HG02610 (cell line): ENCODE data around the gene SNRPD1.
"Not testable (repeated sequence)": the region's sequence is repeated elsewhere in the genome, so short reads cannot be mapped to it uniquely, and the experiment has no call there.

Source experiments
- ATAC-seq: cut with Tn5 transposase; IDR thresholded peaks from one replicate; pipeline ENCODE4 v1.9.1; 2021; ENCODE audit warnings: mild to moderate bottlenecking, moderate library complexity; ENCODE audit not compliant: unreplicated experiment

Gene SNRPD1

GRCh38 chr18:21634588-21635199 is 22.6 kb downstream of the SNRPD1 start:
- ATAC-seq = no peak

DNA sequence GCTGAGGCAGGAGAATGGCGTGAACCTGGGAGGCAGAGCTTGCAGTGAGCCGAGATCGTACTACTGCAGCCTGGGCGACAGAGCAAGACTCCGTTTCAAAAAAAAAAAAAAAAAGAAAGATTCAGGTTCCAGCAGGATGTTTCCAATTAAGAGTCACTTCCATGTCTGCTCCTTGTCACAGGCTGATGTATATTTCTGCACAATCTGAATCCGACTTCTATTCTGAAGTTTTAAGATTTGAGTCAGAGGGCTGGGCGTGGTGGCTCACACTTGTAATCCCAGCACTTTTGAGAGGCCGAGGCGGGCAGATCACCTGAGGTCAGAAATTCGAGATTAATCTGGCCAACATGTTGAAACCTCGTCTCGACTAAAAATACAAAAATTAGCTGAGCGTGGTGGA is 24.7 kb downstream of the SNRPD1 start:
- ATAC-seq = no peak

GRCh38 chr18:21638822-21639221 is 26.7 kb downstream of the SNRPD1 start:
- ATAC-seq = no peak

GRCh38 chr18:21640375-21640774 is 28.3 kb downstream of the SNRPD1 start:
- not testable (repeated sequence) for ATAC-seq

- ATAC-seq = no peak
These were observed 38.2 kb downstream of the SNRPD1 start for GRCh38 chr18:21650311-21650710.

GRCh38 chr18:21652073-21652472 is 40.0 kb downstream of the SNRPD1 start:
- ATAC-seq = no peak

DNA sequence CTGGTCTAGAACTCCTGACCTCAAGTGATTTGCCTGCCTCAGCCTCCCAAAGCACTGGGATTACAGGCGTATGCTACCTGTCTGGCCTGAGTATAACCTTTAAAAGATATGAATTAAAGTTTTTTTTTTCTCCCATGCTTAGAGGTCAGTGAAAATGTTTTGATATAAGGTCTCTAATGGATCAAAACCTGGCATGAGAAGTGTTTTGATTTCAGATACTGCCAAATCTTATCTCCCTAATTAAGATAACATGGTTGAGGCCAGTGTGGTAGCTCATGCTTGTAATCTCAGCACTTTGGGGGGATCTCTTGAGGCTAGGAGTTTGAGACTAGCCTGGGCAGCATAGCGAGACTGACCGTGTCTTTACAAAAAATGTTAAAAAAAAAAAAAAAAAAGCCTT is 41.2 kb downstream of the SNRPD1 start:
- no peak for ATAC-seq

DNA sequence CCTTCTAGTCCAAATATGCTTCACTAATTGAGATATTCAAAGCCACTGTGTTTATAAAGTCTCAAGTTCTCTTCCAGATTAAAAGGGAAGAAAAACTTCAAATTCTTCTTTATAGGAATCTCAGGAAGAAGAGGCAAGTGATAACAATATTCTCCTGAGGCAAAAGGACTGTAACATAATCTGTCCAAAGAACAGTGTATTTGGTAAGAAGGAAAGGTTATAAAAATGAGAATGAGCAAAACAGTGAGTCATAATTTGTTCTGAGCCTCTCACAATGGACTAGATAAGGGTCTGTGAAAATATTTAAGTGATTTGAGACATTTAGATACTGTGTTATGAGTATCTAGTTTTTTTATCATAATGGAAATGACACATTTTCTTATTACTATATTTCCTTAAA is 44.3 kb downstream of the SNRPD1 start:
- no peak for ATAC-seq

DNA sequence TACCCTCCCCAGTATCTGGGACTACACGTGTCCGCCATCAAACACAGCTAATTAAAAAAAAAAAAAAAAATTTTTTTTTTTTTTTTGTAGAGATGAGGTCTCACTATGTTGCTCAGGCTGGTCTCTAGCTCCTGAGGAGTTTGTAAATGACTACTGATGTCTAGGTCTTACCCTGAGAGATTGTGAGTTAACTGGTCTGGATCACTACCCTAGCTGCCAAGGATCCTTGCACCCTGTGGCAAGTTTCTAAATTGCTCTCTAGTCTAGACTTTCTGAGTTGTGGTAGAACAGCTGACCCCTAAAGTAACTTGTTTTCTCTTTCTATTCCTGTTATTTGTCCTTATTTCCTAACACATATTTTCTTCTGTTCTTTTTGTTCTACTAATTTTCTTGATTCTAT is 48.0 kb downstream of the SNRPD1 start:
- peak; percentile 72 for ATAC-seq

GRCh38 chr18:21662581-21662980 is 50.5 kb downstream of the SNRPD1 start:
- ATAC-seq = no peak

GRCh38 chr18:21663578-21663977 is 51.5 kb downstream of the SNRPD1 start:
- ATAC-seq = no peak

GRCh38 chr18:21664069-21664468 is 52.0 kb downstream of the SNRPD1 start:
- ATAC-seq = no peak

GRCh38 chr18:21669736-21670285 is 57.7 kb downstream of the SNRPD1 start:
- no peak for ATAC-seq

GRCh38 chr18:21672521-21673267 is 60.6 kb downstream of the SNRPD1 start:
- ATAC-seq = no peak

GRCh38 chr18:21675354-21675753 is 63.2 kb downstream of the SNRPD1 start:
- ATAC-seq = not testable (repeated sequence)

- no peak for ATAC-seq
These were observed 66.7 kb downstream of the SNRPD1 start for GRCh38 chr18:21678859-21679258.

- no peak for ATAC-seq
These were observed 68.0 kb downstream of the SNRPD1 start for GRCh38 chr18:21680161-21680560.

- ATAC-seq = peak; percentile 53
These were observed 70.4 kb downstream of the SNRPD1 start for GRCh38 chr18:21682371-21683051.
